ENCODE measurements around the gene ANXA11. TPM values are rescaled to one million over a fixed set of nuclear protein-coding genes. Genes with fewer than 3 reads are reported as not detected.

The ANXA11 gene
- total and polyA plus RNA-seq, 2 of the 8 experiments (the other 6 are each of a cell fraction or from before 2014, with no cell fraction given), result 40.5 to 84.9 TPM

DNA sequence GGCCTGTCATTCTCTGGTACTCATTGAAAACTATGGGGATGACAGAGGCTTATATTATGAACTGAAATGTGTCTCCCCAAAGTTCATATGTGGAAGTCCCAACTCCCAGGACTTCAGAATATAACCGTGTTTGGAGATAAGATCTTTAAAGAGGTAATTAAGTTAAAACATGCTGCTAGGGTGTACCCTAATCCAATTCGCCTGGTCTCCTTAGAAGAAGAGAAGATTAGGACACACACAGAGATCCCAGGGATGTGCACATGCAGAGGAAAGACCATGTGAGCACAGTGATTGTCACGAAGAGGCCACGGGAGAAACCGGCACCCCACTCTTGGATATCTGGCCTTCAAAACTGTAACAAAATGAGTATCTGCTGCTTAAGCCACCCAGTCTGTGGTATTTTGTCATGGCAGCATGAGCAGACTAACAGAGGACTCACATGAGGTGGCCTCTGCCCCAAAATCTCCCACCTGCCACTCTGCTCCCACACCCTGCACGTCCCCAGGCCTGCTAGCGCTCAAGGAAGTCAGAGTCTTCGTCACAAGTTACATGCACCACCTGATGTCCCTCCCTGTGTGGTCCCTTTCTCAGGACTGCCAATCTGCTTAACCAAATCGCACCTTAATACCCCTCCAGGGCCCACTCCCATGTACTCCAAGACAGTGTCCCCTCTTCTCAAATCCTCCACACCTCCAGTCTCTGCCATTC lies 46.0 kb downstream of the ANXA11 start:
- DNase-seq (ENCODE audit: low read depth in 1 of 2, low spot score in 2 of 2) (no peak), FAIRE-seq (no peak)
- no peak overlapping the region for H2BK12ac ChIP-seq (ENCODE audit: low read depth, low read length)
- no peak overlapping the region for H3K14ac ChIP-seq (ENCODE audit: insufficient read length)
- no peak overlapping the region for H3K4ac ChIP-seq (replicated peaks; ENCODE audit: insufficient read length, low read depth, low read length)
- no peak overlapping the region for H3K27ac ChIP-seq (ENCODE audit: low read depth, low read length)
- H3K56ac ChIP-seq (replicated peaks; ENCODE audit: insufficient read length, low read depth, low read length), result no peak overlapping the region
- no peaks in the 10 kb centered on the region for H3K27me3 ChIP-seq (replicated peaks in 1 of 4; ENCODE audit: control insufficient read depth in 3 of 4, extremely low read depth in 1 of 4, insufficient read depth in 3 of 4, low read length in 3 of 4)
- H3K4me3 ChIP-seq (ENCODE audit: extremely low read depth in 1 of 4, insufficient read depth in 2 of 4, low read depth in 3 of 4, low read length in 4 of 4), result no peak overlapping the region
- no peaks in the 10 kb centered on the region for H3K9me3 ChIP-seq (ENCODE audit: insufficient read depth in 2 of 2, low read depth in 1 of 2, low read length in 1 of 2)
- no peak overlapping the region for H2AFZ ChIP-seq (ENCODE audit: low read length)
- no peak overlapping the region for H4K5ac ChIP-seq (ENCODE audit: insufficient read length, low read depth, low read length)
- H2AK5ac ChIP-seq (ENCODE audit: low read depth, low read length), result no peak overlapping the region
- peaks cover 2 to 8% (median 6%) of the 10 kb centered on the region in 4 experiments; a peak in 5 of 7 replicates for H3K4me1 ChIP-seq (replicated peaks in 1 of 4; ENCODE audit: control insufficient read depth in 3 of 4, insufficient read depth in 4 of 4, low read length in 3 of 4)
- peaks cover 5 to 16% (median 11%) of the 10 kb centered on the region in 4 experiments; a peak in 6 of 8 replicates for H3K36me3 ChIP-seq (ENCODE audit: control insufficient read depth in 2 of 4, insufficient read depth in 4 of 4, low read length in 3 of 4)
- H3K79me2 ChIP-seq (ENCODE audit: control insufficient read depth in 1 of 2, insufficient read depth in 2 of 2, low read length in 2 of 2), result no peaks in the 10 kb centered on the region
- H2BK20ac ChIP-seq (ENCODE audit: low read length), result no peak overlapping the region
- CTCF ChIA-PET (ENCODE audit: partially characterized antibody), result interaction anchor here (0.9 to 9.8 kb wide), 13 partner anchors 8 to 813 kb away, joined by 3 to 66 read pairs (median 8); no protein-coding TSS in a partner anchor
- no peak overlapping the region for H3K9ac ChIP-seq (replicated peaks in 1 of 4; ENCODE audit: extremely low read depth in 1 of 4, low read depth in 3 of 4, low read length in 3 of 4)
- H3K79me1 ChIP-seq (ENCODE audit: low read depth, low read length), result no peaks in the 10 kb centered on the region; the same call in 1 of the 2 replicates
- no peak for TF ChIP-seq RAD21 (IDR thresholded peaks at IDR 0.05 in 1 of 2, conservative IDR thresholded peaks at IDR 0.05 in 1 of 2; ENCODE audit: low read depth in 2 of 2, low read length in 2 of 2)
- no peak overlapping the region for H4K8ac ChIP-seq (ENCODE audit: extremely low read depth, insufficient read depth, low read length)
- no peak overlapping the region for H2BK5ac ChIP-seq (ENCODE audit: low read depth, low read length)
- peaks cover 0 to 2% of the 10 kb centered on the region in 2 experiments for H4K20me1 ChIP-seq (replicated peaks in 1 of 2; ENCODE audit: control insufficient read depth in 1 of 2, insufficient read depth in 2 of 2, low read length in 2 of 2)
- H3K4me2 ChIP-seq (ENCODE audit: insufficient read depth in 1 of 2, low read depth in 2 of 2, low read length in 2 of 2), result no peak overlapping the region
- no peak overlapping the region for H2BK15ac ChIP-seq (ENCODE audit: low read length)
- H3K23me2 ChIP-seq (ENCODE audit: low read depth, low read length), result no peaks in the 10 kb centered on the region
- no peak overlapping the region for H2BK120ac ChIP-seq (replicated peaks; ENCODE audit: low read depth, low read length)
- no peak overlapping the region for H3K18ac ChIP-seq (ENCODE audit: extremely low read depth, low read length)
- POLR2A ChIA-PET (ENCODE audit: partially characterized antibody), result interaction anchor here (0.7 kb wide), 1 partner anchor 9 kb away, joined by 3 read pairs; no protein-coding TSS in a partner anchor
- no peak overlapping the region for H4K91ac ChIP-seq (replicated peaks; ENCODE audit: insufficient read length, low read length)
- WGBS, 2 experiments (ENCODE audit: extremely low coverage in 1 of 2, insufficient coverage in 1 of 2, insufficient read length in 1 of 2, insufficient replicate concordance in 2 of 2, low coverage in 1 of 2, low lambda C conversion rate in 2 of 2, missing lambda C conversion rate in 1 of 2), result 88% methylated on average over 9 of the region's 9 CpGs; no CpG with 5 or more reads in 1 of the 2 experiments
- no peak overlapping the region for H3K23ac ChIP-seq (ENCODE audit: insufficient read length)
